Gastrocnemius medialis (tissue), 4 donors: Measurements from ENCODE around the gene MTRFR.

Experiments used
- CTCF ChIP-seq, 5 experiments: fragments of 450-650 bp in 3 of 5; fragments of 200-600 bp in 2 of 5; sonication (generic) in 2 of 5; IDR thresholded peaks in 4 of 5; conservative IDR thresholded peaks in 1 of 5; 1 replicate in 4 of 5; 2 replicates in 1 of 5; pipeline ENCODE4 v1.5.1; 2016 to 2019; ENCODE audit warnings: antibody characterized with exemption in 5 of 5, mild to moderate bottlenecking in 3 of 5, moderate library complexity in 3 of 5
- POLR2A ChIP-seq, 2 donors: fragments of 450-650 bp; IDR thresholded peaks; one replicate each; pipeline ENCODE4 v1.6.1; 2017; ENCODE audit warnings: antibody characterized with exemption in 2 of 2, mild to moderate bottlenecking in 2 of 2, moderate library complexity in 2 of 2

GRCh38 chr12:123223241-123223668, 10.0 kb upstream of the MTRFR start:
- TF ChIP-seq POLR2A (IDR thresholded peaks at IDR 0.05) (no peak), CTCF (IDR thresholded peaks at IDR 0.05 in 4 of 5, conservative IDR thresholded peaks at IDR 0.05 in 1 of 5) (no peak)
